SJSA1 (cell line): Measurements from ENCODE around the gene CPNE2. TPM values are rescaled to one million over a fixed set of nuclear protein-coding genes. Genes with fewer than 3 reads are reported as not detected.
A peak's percentile ranks its signal among the peaks of the same experiment; 100 is the strongest.

Experiments
- DNase-seq, 2 experiments: peaks; one replicate each; pipeline ENCODE4 v3.0.0-alpha.2; 2015 to 2020; ENCODE audit warnings: low spot score in 2 of 2, low read depth in 1 of 2
- H3K27ac ChIP-seq: fragments of 250-450 bp; sonication (Bioruptor Pico); 2 replicates; pipeline ENCODE4 v1.5.1; 2020; ENCODE audit warnings: mild to moderate bottlenecking, moderate library complexity
- H3K27me3 ChIP-seq: fragments of 250-450 bp; sonication (Bioruptor Pico); replicated peaks from 2 replicates; pipeline ENCODE4 v1.5.1; 2020; ENCODE audit warnings: mild to moderate bottlenecking, moderate library complexity
- H3K36me3 ChIP-seq: fragments of 250-450 bp; sonication (Bioruptor Pico); 2 replicates; pipeline ENCODE4 v1.5.1; 2020; ENCODE audit warnings: mild to moderate bottlenecking
- H3K4me1 ChIP-seq: fragments of 250-450 bp; sonication (Bioruptor Pico); replicated peaks from 2 replicates; pipeline ENCODE4 v1.6.1; 2021; ENCODE audit warnings: mild to moderate bottlenecking
- H3K4me3 ChIP-seq: fragments of 250-450 bp; sonication (Bioruptor Pico); 2 replicates; pipeline ENCODE4 v1.5.1; 2020; ENCODE audit warnings: mild to moderate bottlenecking
- H3K9me3 ChIP-seq: fragments of 250-450 bp; sonication (Bioruptor Pico); replicated peaks from 2 replicates; pipeline ENCODE4 v1.5.1; 2020; ENCODE audit warnings: mild to moderate bottlenecking
- total RNA-seq: library from RNA; depleted of rRNA; stranded (reverse); fragments of >200 nt; shearing (Covaris generic); gene quantifications from 2 replicates; pipeline ENCODE4 v1.2.3, GENCODE V29; 2014

Gene CPNE2
- total RNA-seq, 1 experiment from 2014 or later, result 35.8 TPM

- Histone ChIP-seq H3K9me3 (no peaks in the 10 kb centered on the region), H3K27ac (no peak overlapping the region), H3K36me3 (peaks cover 27% of the 10 kb centered on the region), H3K4me1 (no peaks in the 10 kb centered on the region), H3K4me3 (no peak overlapping the region), H3K27me3 (no peaks in the 10 kb centered on the region)
- DNase-seq, result no peak
These were observed 10.6 kb upstream of the CPNE2 start for GRCh38 chr16:57081744-57082143.

- Histone ChIP-seq H3K27me3 (no peaks in the 10 kb centered on the region), H3K4me1 (no peaks in the 10 kb centered on the region)
These were observed 9.7 kb upstream of the CPNE2 start for GRCh38 chr16:57082664-57083063.

GRCh38 chr16:57083485-57084126 lies 8.8 kb upstream of the CPNE2 start:
- H3K9me3 ChIP-seq, result no peaks in the 10 kb centered on the region
- DNase-seq, result no peak
- peaks cover 18% of the 10 kb centered on the region; the same call in 1 of the 2 replicates for H3K36me3 ChIP-seq
- no peak overlapping the region for H3K4me3 ChIP-seq
- H3K27me3 ChIP-seq, result no peaks in the 10 kb centered on the region
- no peaks in the 10 kb centered on the region for H3K4me1 ChIP-seq
- no peak overlapping the region for H3K27ac ChIP-seq

More at GRCh38 chr16:57082664-57083063, 9.7 kb upstream of the CPNE2 start:
- Histone ChIP-seq H3K27ac (no peak overlapping the region), H3K9me3 (no peaks in the 10 kb centered on the region), H3K4me3 (no peak overlapping the region), H3K36me3 (peaks cover 19% of the 10 kb centered on the region)
- DNase-seq, result no peak

- Histone ChIP-seq H3K27me3 (no peaks in the 10 kb centered on the region), H3K4me1 (no peaks in the 10 kb centered on the region), H3K9me3 (no peaks in the 10 kb centered on the region), H3K4me3 (no peak overlapping the region), H3K27ac (no peak overlapping the region), H3K36me3 (peaks cover 15% of the 10 kb centered on the region; the same call in 1 of the 2 replicates)
- peak; percentile 66 to 78 for DNase-seq
These were observed 8.1 kb upstream of the CPNE2 start for GRCh38 chr16:57084257-57084770.

- Histone ChIP-seq H3K27ac (no peak overlapping the region), H3K9me3 (no peaks in the 10 kb centered on the region), H3K4me1 (no peaks in the 10 kb centered on the region), H3K4me3 (no peak overlapping the region), H3K36me3 (peaks cover 9% of the 10 kb centered on the region; the same call in 1 of the 2 replicates), H3K27me3 (no peaks in the 10 kb centered on the region)
- DNase-seq, result no peak
These were observed 7.4 kb upstream of the CPNE2 start for GRCh38 chr16:57084996-57085395.

GRCh38 chr16:57087003-57087402 lies 5.4 kb upstream of the CPNE2 start:
- Histone ChIP-seq H3K27me3 (no peaks in the 10 kb centered on the region), H3K4me1 (peaks cover 9% of the 10 kb centered on the region), H3K27ac (no peak overlapping the region), H3K9me3 (no peaks in the 10 kb centered on the region), H3K36me3 (no peaks in the 10 kb centered on the region; the same call in 1 of the 2 replicates), H3K4me3 (no peak overlapping the region)
- no peak for DNase-seq

- Histone ChIP-seq H3K36me3 (0 out of 2 replicates have a peak, but pooled peaks cover 5% of the 10 kb centered on the region), H3K27me3 (no peaks in the 10 kb centered on the region), H3K4me1 (peaks cover 21% of the 10 kb centered on the region), H3K4me3 (no peak overlapping the region), H3K27ac (no peak overlapping the region), H3K9me3 (no peaks in the 10 kb centered on the region)
- DNase-seq, result no peak
These were observed 3.0 kb upstream of the CPNE2 start for GRCh38 chr16:57089406-57089805.

- DNase-seq, result peak; percentile 64 to 76
- H3K27ac ChIP-seq, result no peak overlapping the region
- H3K4me1 ChIP-seq, result peaks cover 21% of the 10 kb centered on the region
- H3K36me3 ChIP-seq, result 0 out of 2 replicates have a peak, but pooled peaks cover 5% of the 10 kb centered on the region
- peak overlapping the region; percentile 97 for H3K4me3 ChIP-seq
- H3K9me3 ChIP-seq, result no peaks in the 10 kb centered on the region
- no peaks in the 10 kb centered on the region for H3K27me3 ChIP-seq
These were observed 996 bp upstream of the CPNE2 start for GRCh38 chr16:57091200-57091974.

- peak in 1 of 2 experiments; percentile 54 for DNase-seq
- Histone ChIP-seq H3K36me3 (0 out of 2 replicates have a peak, but pooled peaks cover 5% of the 10 kb centered on the region), H3K27ac (peak overlapping the region; percentile 52), H3K9me3 (no peaks in the 10 kb centered on the region), H3K4me3 (peak overlapping the region; percentile 97), H3K4me1 (peaks cover 21% of the 10 kb centered on the region), H3K27me3 (no peaks in the 10 kb centered on the region)
These were observed 516 bp downstream of the CPNE2 start for GRCh38 chr16:57092786-57093411.

GRCh38 chr16:57093666-57094564 lies 1.5 kb downstream of the CPNE2 start:
- Histone ChIP-seq H3K36me3 (0 out of 2 replicates have a peak, but pooled peaks cover 5% of the 10 kb centered on the region), H3K27me3 (no peaks in the 10 kb centered on the region), H3K4me1 (peaks cover 21% of the 10 kb centered on the region), H3K27ac (no peak overlapping the region), H3K4me3 (peak overlapping the region; percentile 97; the same call in 1 of the 2 replicates), H3K9me3 (no peaks in the 10 kb centered on the region)
- no peak for DNase-seq

GRCh38 chr16:57094911-57095310 lies 2.5 kb downstream of the CPNE2 start:
- Histone ChIP-seq H3K36me3 (peaks cover 5% of the 10 kb centered on the region; the same call in 1 of the 2 replicates), H3K27me3 (no peaks in the 10 kb centered on the region), H3K4me3 (no peak overlapping the region), H3K27ac (no peak overlapping the region), H3K4me1 (peaks cover 24% of the 10 kb centered on the region), H3K9me3 (no peaks in the 10 kb centered on the region)
- DNase-seq, result no peak

GRCh38 chr16:57096192-57096591 lies 3.8 kb downstream of the CPNE2 start:
- 0 out of 2 replicates have a peak, but pooled peaks cover 3% of the 10 kb centered on the region for H3K9me3 ChIP-seq
- H3K27ac ChIP-seq, result no peak overlapping the region
- H3K4me1 ChIP-seq, result peaks cover 26% of the 10 kb centered on the region
- no peak overlapping the region for H3K4me3 ChIP-seq
- DNase-seq, result no peak
- no peaks in the 10 kb centered on the region for H3K27me3 ChIP-seq
- H3K36me3 ChIP-seq, result peaks cover 8% of the 10 kb centered on the region; the same call in 1 of the 2 replicates

GRCh38 chr16:57096793-57097192 lies 4.4 kb downstream of the CPNE2 start:
- no peak overlapping the region for H3K27ac ChIP-seq
- H3K27me3 ChIP-seq, result no peaks in the 10 kb centered on the region
- 0 out of 2 replicates have a peak, but pooled peaks cover 3% of the 10 kb centered on the region for H3K9me3 ChIP-seq
- H3K36me3 ChIP-seq, result peaks cover 8% of the 10 kb centered on the region; the same call in 1 of the 2 replicates
- no peak overlapping the region for H3K4me3 ChIP-seq
- peaks cover 20% of the 10 kb centered on the region for H3K4me1 ChIP-seq
- DNase-seq, result no peak
